ENCODE measurements around the gene ENTPD6. TPM values are rescaled to one million over a fixed set of nuclear protein-coding genes. Genes with fewer than 3 reads are reported as not detected.
"Not testable (repeated sequence)": the region's sequence is repeated elsewhere in the genome, so short reads cannot be mapped to it uniquely, and the experiment has no call there.

ENTPD6 gene
- polyA plus RNA-seq, 3 donors, result 36.2 to 120 (median 47.0) TPM

DNA sequence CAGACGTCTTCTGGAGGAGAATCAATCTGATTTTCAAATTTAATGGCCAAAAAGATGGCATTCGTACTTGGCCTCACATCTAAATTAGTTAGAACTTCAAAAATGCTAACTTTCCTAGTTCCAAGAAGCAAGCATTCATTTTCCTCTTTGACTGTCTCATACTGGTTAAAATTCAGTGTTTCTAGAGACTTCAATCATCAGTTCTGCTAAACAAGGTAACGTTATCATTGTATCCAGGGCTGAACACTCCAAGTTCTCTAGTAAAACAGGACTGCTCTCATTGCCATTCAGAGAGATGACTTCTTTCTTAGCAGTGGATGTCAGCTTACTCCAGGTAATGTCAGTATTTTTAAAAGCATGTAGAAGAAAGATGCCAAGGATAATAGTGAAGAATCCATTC lies 34.6 kb upstream of the ENTPD6 start:
- TF ChIP-seq, protein P1, sequence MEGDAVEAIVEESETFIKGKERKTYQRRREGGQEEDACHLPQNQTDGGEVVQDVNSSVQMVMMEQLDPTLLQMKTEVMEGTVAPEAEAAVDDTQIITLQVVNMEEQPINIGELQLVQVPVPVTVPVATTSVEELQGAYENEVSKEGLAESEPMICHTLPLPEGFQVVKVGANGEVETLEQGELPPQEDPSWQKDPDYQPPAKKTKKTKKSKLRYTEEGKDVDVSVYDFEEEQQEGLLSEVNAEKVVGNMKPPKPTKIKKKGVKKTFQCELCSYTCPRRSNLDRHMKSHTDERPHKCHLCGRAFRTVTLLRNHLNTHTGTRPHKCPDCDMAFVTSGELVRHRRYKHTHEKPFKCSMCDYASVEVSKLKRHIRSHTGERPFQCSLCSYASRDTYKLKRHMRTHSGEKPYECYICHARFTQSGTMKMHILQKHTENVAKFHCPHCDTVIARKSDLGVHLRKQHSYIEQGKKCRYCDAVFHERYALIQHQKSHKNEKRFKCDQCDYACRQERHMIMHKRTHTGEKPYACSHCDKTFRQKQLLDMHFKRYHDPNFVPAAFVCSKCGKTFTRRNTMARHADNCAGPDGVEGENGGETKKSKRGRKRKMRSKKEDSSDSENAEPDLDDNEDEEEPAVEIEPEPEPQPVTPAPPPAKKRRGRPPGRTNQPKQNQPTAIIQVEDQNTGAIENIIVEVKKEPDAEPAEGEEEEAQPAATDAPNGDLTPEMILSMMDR (IDR thresholded peaks at IDR 0.05), result no peak
- Histone ChIP-seq H3K27ac (ENCODE audit: low read depth in 1 of 2, low read length in 2 of 2) (no peak overlapping the region), H3K36me3 (replicated peaks in 1 of 2; ENCODE audit: control insufficient read depth in 1 of 2, insufficient read depth in 2 of 2, low read length in 2 of 2) (no peaks in the 10 kb centered on the region), H4K20me1 (ENCODE audit: insufficient read depth, low read length) (no peaks in the 10 kb centered on the region), H3K4me3 (replicated peaks in 1 of 3; ENCODE audit: low read depth in 2 of 3, low read length in 3 of 3) (no peak overlapping the region), H3K9ac (ENCODE audit: insufficient read depth, low read length, poor library complexity, severe bottlenecking) (no peak overlapping the region), H2AFZ (ENCODE audit: insufficient read depth, low read depth, low read length, poor library complexity, severe bottlenecking) (no peak overlapping the region), H3K9me3 (replicated peaks in 1 of 2; ENCODE audit: control insufficient read depth in 1 of 2, insufficient read depth in 1 of 2, low read length in 2 of 2) (peaks cover 5 to 8% of the 10 kb centered on the region in 2 donors), H3K4me1 (ENCODE audit: control insufficient read depth in 1 of 2, insufficient read depth in 2 of 2, low read length in 2 of 2) (no peaks in the 10 kb centered on the region), H3K27me3 (ENCODE audit: control insufficient read depth in 2 of 2, insufficient read depth in 2 of 2, low read length in 2 of 2) (no peaks in the 10 kb centered on the region), H3K79me2 (ENCODE audit: insufficient read depth, low read length) (no peaks in the 10 kb centered on the region), H3K4me2 (replicated peaks; ENCODE audit: extremely low read depth, low read length, poor library complexity, severe bottlenecking) (no peak overlapping the region)
- no peak for DNase-seq
- H3K27me3 Mint-ChIP-seq (ENCODE audit: low read depth in 3 of 3), result peaks cover 1 to 9% (median 2%) of the 10 kb centered on the region in 3 donors
- no peak overlapping the region for H3K27ac Mint-ChIP-seq
- no peaks in the 10 kb centered on the region for H3K4me1 Mint-ChIP-seq
- WGBS (ENCODE audit: insufficient coverage), result 79% methylated on average over 2 of the region's 3 CpGs
- intact Hi-C loops (cut with micrococcal nuclease), result no loop called here
- peaks cover 0 to 17% (median 11%) of the 10 kb centered on the region in 7 donors for H3K9me3 Mint-ChIP-seq
- no peak overlapping the region for H3K4me3 Mint-ChIP-seq
- no peaks in the 10 kb centered on the region for H3K36me3 Mint-ChIP-seq

DNA sequence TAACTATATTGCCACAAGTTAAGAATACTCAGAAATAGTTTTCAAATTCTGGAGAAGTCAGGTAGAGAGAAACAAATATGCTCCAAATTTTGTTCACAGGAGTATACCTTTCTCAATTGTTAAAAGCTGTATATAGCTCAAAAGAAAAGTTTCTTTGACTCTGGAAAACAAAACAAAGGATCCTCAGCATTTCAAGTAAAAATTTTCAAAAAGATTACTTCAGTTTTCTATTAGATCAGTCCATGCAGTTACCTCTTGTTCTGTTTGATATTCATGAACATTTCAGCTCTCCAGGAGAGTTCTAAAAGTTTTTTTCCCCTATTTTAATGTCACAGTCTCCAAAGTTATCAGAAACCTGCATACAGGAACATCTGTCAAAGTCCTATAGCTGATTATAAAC lies 30.4 kb upstream of the ENTPD6 start:
- DNase-seq, result no peak
- H3K4me2 ChIP-seq (replicated peaks; ENCODE audit: extremely low read depth, low read length, poor library complexity, severe bottlenecking), result no peak overlapping the region
- H4K20me1 ChIP-seq (ENCODE audit: insufficient read depth, low read length), result no peaks in the 10 kb centered on the region
- peaks cover 1 to 14% (median 3%) of the 10 kb centered on the region in 3 donors for H3K27me3 Mint-ChIP-seq (ENCODE audit: low read depth in 3 of 3)
- TF ChIP-seq, protein P1 (IDR thresholded peaks at IDR 0.05), result no peak
- H2AFZ ChIP-seq (ENCODE audit: insufficient read depth, low read depth, low read length, poor library complexity, severe bottlenecking), result no peak overlapping the region
- no peaks in the 10 kb centered on the region for H3K4me1 ChIP-seq (ENCODE audit: control insufficient read depth in 1 of 2, insufficient read depth in 2 of 2, low read length in 2 of 2)
- intact Hi-C loops (cut with micrococcal nuclease), result no loop called here
- H3K9me3 ChIP-seq (replicated peaks in 1 of 2; ENCODE audit: control insufficient read depth in 1 of 2, insufficient read depth in 1 of 2, low read length in 2 of 2), result peaks cover 5 to 17% of the 10 kb centered on the region in 2 donors
- H3K9ac ChIP-seq (ENCODE audit: insufficient read depth, low read length, poor library complexity, severe bottlenecking), result no peak overlapping the region
- H3K4me3 ChIP-seq (replicated peaks in 1 of 3; ENCODE audit: low read depth in 2 of 3, low read length in 3 of 3), result no peak overlapping the region
- H3K9me3 Mint-ChIP-seq, result peaks cover 8 to 22% (median 20%) of the 10 kb centered on the region in 7 donors
- no peaks in the 10 kb centered on the region for H3K4me1 Mint-ChIP-seq
- H3K27ac Mint-ChIP-seq, result no peak overlapping the region
- no peak overlapping the region for H3K4me3 Mint-ChIP-seq
- H3K27ac ChIP-seq (ENCODE audit: low read depth in 1 of 2, low read length in 2 of 2), result no peak overlapping the region
- H3K79me2 ChIP-seq (ENCODE audit: insufficient read depth, low read length), result no peaks in the 10 kb centered on the region
- H3K36me3 ChIP-seq (replicated peaks in 1 of 2; ENCODE audit: control insufficient read depth in 1 of 2, insufficient read depth in 2 of 2, low read length in 2 of 2), result no peaks in the 10 kb centered on the region
- H3K27me3 ChIP-seq (ENCODE audit: control insufficient read depth in 2 of 2, insufficient read depth in 2 of 2, low read length in 2 of 2), result no peaks in the 10 kb centered on the region
- no peaks in the 10 kb centered on the region for H3K36me3 Mint-ChIP-seq

DNA sequence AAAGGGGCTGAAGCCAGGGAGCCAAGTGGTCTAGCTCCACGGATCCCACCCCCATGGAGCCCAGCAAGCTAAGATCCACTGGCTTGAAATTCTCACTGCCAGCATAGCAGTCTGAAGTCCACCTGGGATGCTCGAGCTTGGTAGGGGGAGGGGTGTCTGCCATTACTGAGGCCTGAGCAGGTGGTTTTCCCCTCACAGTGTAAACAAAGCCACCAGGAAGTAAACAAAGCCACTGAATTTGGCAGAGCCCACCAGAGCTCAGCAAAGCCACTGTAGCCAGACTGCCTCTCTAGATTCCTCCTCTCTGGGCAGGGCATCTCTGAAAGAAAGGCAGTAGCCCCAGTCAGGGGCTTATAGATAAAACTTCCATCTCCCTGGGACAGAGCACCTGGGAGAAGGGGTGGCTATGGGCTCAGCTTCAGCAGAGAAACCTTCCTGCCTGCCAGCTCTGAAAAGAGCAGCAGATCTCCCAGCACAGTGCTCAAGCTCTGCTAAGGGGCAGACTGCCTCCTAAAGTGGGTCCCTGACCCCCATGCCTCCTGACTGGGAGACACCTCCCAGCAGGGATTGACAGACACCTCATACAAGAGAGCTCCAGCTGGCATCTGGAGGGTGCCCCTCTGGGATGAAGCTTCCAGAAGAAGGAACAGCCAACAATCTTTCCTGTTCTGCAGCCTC lies 29.3 kb upstream of the ENTPD6 start:
- H3K36me3 Mint-ChIP-seq; H3K27ac ChIP-seq (ENCODE audit: low read depth in 1 of 2, low read length in 2 of 2); intact Hi-C loops (cut with micrococcal nuclease); H3K4me3 Mint-ChIP-seq; H3K79me2 ChIP-seq (ENCODE audit: insufficient read depth, low read length); H3K9ac ChIP-seq (ENCODE audit: insufficient read depth, low read length, poor library complexity, severe bottlenecking); H3K27ac Mint-ChIP-seq; DNase-seq; H4K20me1 ChIP-seq (ENCODE audit: insufficient read depth, low read length); H3K4me2 ChIP-seq (replicated peaks; ENCODE audit: extremely low read depth, low read length, poor library complexity, severe bottlenecking); H3K4me3 ChIP-seq (replicated peaks in 1 of 3; ENCODE audit: low read depth in 2 of 3, low read length in 3 of 3); H2AFZ ChIP-seq (ENCODE audit: insufficient read depth, low read depth, low read length, poor library complexity, severe bottlenecking); H3K4me1 Mint-ChIP-seq; H3K27me3 ChIP-seq (ENCODE audit: control insufficient read depth in 2 of 2, insufficient read depth in 2 of 2, low read length in 2 of 2); H3K36me3 ChIP-seq (replicated peaks in 1 of 2; ENCODE audit: control insufficient read depth in 1 of 2, insufficient read depth in 2 of 2, low read length in 2 of 2); H3K4me1 ChIP-seq (ENCODE audit: control insufficient read depth in 1 of 2, insufficient read depth in 2 of 2, low read length in 2 of 2): not testable (repeated sequence)
- H3K9me3 ChIP-seq (replicated peaks in 1 of 2; ENCODE audit: control insufficient read depth in 1 of 2, insufficient read depth in 1 of 2, low read length in 2 of 2), result peaks cover 5 to 17% of the 10 kb centered on the region in 2 donors
- WGBS (ENCODE audit: insufficient coverage), result no CpG with 5 or more reads among the region's 2 CpGs
- Mint-ChIP-seq H3K9me3 (peaks cover 8 to 23% (median 20%) of the 10 kb centered on the region in 7 donors), H3K27me3 (ENCODE audit: low read depth in 3 of 3) (peaks cover 4 to 14% (median 6%) of the 10 kb centered on the region in 3 donors)
